GM19463 (cell line): ENCODE measurements around the gene SLC16A12.
"Not testable (repeated sequence)": the region's sequence is repeated elsewhere in the genome, so short reads cannot be mapped to it uniquely, and the experiment has no call there.

Experiments
- ATAC-seq: cut with Tn5 transposase; IDR thresholded peaks from one replicate; pipeline ENCODE4 v1.9.1; 2021; ENCODE audit warnings: mild to moderate bottlenecking, moderate library complexity; ENCODE audit not compliant: unreplicated experiment

The SLC16A12 gene

DNA sequence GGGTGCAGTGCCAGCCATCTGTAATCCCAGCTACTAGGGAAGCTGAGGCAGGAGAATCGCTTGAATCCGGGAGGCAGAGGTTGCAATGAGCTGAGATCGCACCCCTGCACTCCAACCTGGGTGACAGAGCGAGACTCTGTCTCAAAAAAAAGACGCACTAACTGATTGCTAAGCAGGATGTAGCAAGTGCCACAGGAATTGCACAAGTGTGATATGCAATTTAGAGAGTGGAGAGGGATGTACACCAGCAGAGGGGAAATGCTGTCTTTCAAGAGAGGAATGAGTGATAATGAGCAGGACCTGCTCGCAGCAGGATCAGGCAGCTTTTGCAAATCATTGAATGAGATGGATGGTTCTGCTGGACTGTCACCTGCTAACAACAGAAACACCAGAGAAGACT lies 13.3 kb upstream of the SLC16A12 start:
- ATAC-seq = no peak

DNA sequence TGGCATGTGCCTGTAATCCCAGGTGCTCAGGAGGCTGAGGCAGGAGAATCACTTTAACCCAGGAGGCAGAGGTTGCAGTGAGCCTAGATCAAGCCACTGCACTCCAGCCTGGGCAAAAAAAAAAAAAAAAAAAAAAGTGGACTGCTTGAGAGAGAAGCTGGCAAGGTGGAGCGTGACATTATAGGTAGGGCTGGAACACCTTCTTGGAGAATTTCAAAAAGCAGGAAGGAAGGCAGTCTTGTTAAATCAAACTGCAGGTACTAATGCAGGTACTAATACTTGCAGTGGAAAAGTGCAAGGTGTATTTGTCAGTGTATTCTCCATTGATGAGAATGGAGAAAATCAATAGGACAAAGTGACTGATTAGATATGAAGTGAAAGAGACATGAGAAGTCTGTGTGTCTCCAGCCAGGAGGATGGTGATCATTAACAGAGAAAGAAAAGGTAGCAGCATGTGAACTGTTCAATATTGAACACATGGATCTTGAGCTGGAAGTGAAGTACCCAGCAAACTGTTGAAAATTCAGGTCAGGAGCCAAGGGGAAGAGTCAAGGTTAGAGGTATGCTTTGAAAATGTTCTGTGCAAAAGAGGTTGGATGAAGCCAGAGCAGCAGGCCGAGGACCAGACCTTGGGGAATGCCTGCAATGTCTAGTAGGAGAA lies 12.6 kb upstream of the SLC16A12 start:
- ATAC-seq = no peak

GRCh38 chr10:89546651-89547050 lies 11.3 kb upstream of the SLC16A12 start:
- ATAC-seq = not testable (repeated sequence)

DNA sequence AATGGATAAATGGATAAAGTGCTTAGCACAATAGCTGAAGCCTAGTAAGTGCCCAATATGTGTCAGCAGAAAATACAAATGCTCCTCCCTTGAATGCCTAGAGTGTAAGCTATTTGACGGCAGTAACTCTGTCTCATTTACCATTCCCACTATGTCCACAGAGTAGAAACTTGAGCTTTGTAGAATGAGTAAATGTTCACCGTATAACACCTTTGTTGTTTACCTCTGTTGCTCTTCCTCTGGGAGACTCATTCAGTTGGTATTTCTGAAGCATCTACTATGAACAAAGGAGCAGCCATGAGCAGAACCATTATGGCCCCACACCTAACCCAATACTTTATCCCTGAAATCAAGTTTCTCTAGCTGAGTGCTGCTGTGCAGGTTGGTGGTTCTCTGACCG lies 8.4 kb upstream of the SLC16A12 start:
- no peak for ATAC-seq

- no peak for ATAC-seq
Measured at GRCh38 chr10:89540420-89540949, 5.1 kb upstream of the SLC16A12 start.

DNA sequence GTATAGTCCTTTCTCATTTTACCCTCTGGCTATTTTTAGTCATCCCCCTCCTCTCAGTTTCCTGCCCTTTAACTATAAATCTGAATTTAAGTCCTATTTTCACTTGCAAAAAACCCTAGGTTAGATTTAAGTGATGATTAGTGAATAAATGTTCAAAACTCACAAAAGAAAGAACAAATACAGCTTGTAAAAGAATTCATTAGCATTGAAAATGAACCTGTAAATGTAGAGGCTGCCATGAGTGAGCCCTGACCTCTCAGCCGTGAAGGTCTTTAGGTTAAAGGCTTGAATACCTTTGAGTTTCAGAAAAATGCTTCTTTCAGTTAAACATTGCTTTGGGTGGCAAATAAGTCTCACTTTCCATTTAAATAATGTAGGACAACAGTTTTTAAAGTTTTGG lies 2.0 kb upstream of the SLC16A12 start:
- no peak for ATAC-seq

DNA sequence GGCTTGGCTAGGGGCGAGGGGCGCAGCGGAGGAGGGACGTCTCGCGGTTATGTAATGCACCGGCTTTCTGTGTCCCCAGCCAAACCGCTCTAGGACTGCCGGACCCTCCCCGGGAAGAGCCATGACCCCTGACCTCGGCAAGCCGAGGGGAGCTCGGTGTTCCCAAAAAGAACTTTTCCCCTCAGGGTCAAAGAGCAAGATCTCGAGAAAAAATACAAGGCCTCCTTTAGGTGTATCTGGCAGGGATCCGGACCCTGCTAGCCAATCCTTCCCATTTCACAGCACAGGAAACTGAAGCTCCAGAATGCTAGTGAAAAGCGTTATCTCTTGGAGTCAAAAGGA lies 590 bp upstream of the SLC16A12 start:
- no peak for ATAC-seq

DNA sequence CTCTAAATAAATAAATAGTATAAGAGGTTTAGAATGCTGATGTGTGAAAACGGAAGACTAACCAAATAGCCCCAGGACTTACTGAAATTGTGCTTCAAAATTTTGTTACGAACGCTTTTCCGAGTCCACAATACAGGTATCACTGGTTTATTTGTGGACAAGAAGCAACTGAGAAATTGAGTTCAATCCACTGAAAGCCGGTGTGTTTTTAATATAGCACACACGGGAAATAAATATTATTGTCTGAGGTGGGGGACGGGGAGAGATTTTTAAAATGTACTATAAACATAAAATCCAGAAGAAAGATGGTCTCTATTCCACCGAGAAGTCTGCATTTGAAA lies 598 bp downstream of the SLC16A12 start:
- no peak for ATAC-seq

DNA sequence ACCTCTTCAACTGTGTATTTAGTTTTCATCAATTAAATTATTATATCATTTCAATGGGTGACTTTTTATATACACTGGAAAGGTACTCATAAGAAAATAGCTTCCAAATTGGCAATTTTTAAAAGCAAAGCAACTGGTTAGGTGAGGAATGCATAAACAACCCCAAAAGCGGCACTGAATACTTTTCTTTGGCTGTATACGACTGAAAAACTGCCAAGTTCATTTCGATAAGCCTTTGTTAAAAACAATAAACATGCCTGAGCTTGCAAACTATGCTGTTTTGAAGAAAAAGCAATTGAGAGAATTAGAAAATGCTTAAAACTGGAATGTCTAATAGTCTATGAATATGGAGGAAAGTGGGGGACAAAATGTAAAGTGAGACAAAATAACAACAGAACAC lies 2.9 kb downstream of the SLC16A12 start:
- ATAC-seq = no peak

DNA sequence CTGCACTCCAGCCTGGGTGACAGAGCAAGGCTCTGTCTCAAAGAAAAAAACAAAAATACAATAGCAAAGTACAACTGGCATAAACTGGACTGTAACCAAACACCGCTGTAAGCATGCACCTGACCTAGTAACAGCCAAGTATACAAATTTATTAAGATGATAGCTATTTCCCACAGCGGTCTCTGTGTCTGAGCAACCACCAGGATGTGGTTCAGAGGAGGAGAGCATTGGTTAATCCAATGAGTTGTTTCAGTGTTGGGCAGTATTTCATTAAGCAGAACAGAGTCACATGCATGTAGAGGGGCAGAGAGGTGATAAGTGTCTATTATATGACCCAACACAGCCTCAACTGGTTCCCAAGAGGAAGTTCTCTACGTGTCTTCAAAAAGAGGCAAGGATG lies 4.0 kb downstream of the SLC16A12 start:
- no peak for ATAC-seq

DNA sequence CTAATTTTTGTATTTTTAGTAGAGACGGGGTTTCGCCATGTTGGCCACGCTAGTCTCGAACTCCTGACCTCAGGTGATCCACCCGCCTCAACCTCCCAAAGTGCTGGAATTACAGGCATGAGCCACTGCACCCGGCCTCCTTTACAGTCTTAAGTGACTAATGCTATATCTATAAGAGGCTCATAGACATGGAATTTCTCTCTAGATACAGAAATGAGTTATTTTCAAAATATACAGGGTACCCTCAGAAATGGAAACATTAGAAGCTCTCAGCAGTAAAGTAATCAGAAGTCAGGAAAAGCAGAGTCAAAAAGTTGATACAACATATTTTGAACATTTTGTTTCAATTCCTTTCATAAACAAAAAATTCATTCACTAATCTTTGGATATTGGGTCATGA lies 5.7 kb downstream of the SLC16A12 start:
- not testable (repeated sequence) for ATAC-seq

DNA sequence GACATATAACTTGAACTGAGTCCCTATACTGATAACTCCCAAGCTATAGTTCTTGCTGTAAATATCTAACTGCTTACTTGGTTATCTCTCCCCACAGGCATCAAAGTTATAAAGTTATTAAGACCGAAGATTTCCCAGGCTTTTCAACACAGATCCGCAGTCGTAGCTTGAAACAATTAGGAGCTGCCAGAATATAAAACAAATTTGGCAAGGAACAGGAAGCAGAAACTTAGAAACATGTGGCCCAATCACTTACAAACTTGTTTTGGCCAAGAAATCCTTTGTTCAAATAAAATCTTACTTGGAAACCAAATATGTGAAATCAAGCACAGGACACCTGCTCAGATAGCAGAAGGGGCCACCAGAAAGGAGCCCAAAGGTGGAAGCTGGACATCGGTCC lies 9.0 kb downstream of the SLC16A12 start:
- no peak for ATAC-seq

DNA sequence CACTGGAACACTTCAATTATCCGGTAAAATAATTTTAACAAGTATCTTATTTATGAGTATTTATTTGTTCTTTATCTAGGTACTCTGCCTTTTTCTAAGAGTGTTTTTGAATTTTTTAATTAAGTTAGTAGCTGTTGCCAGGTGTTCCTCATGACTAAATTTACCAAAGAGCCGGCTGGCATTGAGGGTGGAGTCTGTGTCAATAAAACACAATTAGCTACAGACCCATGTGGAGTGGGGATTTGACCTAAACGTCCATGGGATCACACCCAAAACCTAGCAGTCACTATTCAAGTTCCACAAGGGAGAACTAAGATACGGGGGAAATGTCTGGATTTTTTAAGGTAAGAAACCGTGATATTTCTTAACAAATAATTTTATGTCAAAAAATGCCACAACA lies 9.8 kb downstream of the SLC16A12 start:
- no peak for ATAC-seq

DNA sequence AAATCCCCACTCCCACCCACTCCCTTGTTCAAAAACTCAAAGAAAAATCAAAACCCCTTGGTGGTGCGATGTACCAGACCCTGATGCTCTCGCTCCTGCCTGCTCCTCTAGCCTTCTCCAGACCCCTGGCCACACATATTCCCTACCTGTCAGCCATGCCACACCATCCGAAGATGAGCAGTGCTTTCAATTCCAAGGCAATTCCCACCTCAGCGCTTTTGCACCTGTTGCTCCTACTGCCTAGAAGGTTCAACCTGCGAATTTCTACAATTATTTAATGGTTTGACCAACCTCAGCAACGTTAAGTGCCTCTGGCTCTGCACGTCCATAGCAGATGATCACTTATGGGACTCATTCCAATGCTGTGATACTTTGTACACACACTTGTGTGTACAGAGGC lies 11.1 kb downstream of the SLC16A12 start:
- ATAC-seq = no peak

- ATAC-seq = no peak
Measured at GRCh38 chr10:89523274-89523673, 12.1 kb downstream of the SLC16A12 start.

DNA sequence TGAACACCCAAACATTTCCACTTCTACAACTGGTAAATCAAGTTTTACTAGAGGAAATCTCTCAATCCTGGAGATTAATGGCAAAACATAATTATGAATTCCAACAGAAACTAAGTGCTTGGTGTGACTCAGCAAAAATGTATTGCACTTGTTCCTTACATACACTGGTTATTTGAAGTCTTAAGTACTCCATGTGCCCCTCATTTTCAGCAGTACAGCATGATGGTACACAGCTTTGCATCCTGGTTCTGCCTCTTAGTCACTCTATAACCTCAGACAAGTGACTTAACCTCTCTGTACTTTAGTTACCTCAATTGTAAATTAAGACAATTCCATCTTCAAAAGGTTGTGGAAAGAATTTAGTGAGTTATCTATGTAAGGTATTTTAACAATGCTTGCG lies 12.9 kb downstream of the SLC16A12 start:
- no peak for ATAC-seq

DNA sequence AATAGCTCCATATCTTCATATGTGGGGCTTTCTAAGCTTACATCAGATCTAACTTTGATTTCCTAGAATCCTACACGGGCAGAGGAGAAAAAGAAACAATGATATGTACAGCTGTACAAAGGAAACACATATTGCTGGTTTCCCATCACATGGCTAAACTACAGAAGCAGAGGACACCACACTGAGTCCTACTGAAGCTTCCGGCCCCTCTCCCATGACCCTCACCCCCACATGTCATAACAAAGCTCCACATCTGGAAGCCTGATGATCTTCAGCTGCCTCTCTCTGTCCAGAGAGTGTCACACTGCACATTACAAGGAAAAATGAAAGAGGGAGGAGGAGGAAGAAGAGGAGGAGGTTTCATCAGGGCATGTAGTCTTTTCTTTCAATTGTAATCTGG lies 14.0 kb downstream of the SLC16A12 start:
- ATAC-seq = no peak

- no peak for ATAC-seq
Measured at GRCh38 chr10:89520706-89521105, 14.7 kb downstream of the SLC16A12 start.

DNA sequence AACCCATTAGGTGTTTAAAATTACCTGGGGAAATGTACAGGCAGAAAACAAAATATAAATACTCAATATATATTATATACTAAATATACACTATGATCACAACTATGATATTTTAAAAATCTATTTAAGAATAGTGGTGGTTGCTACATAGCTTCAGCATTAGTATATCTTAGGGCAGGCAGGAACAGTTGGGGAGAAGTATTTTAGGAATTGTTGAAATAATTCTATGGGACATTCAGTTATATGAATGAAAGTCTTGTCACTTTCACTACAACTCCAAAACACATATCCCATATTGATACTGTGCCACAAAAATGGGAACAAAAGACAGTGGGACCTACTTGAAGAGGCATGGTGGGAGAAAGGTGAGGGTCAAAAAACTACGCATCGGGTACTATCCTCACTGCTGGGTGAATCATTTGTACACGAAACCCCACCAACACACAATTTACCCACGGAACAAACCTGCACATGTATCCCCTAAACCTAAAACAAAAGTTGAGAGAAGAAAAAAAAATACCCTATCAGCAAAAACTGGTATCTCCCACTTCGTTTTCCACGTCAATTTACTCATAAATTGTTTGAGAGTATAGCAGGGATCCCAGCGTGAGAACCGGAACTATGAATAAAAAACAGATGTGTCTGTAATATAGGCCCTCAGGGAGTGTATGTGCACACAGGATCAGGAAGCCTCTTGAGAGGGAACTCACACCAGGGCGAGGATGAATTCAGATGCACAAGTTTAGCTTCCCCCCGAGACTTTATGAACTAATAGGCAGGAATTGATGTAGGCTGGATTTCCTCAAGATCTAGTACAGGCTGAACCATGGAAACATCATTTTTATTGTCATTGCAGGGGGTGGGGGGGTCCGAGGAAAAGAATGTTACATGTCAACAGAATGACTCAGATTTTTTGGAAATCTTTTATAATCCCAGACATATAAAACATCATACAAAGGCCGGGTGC lies 16.2 kb downstream of the SLC16A12 start:
- ATAC-seq = no peak

- ATAC-seq = no peak
Measured at GRCh38 chr10:89518108-89518507, 17.3 kb downstream of the SLC16A12 start.

DNA sequence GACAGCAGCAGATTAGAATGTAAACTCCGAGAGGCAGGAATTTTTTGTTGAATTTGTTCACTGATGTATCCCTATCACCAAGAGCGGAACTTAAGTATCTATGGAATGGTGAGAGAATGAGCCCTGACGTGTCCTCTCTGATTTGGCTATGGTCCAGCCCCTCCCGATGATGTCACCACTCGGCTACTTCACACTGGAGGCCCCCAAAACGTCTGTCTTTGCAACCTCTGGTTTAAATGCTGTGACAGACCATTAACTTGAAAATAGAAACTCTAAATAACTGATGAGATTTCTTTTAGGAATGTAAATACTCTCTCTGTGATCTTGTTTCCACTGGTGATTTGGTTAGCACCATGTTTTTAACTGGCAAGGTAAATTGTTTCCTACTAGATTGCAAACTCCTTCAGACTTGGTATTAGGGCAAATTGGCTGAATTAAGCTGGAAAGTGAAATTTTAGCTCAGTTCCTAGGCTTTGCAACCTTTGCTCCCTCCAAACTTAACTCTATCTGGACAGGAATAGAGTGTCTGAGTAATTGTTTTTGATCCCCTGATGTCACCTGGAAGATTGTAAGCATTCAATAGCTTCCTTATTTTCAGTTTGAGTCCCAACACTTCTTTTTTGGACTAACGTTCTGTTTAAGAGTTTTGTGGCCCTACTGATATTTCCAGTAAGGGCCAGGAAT lies 19.1 kb downstream of the SLC16A12 start:
- no peak for ATAC-seq
